IMR-90 (cell line): Measurements from ENCODE around the gene MYOM1. TPM values are rescaled to one million over a fixed set of nuclear protein-coding genes. Genes with fewer than 3 reads are reported as not detected.

ENCODE experiments used
- BHLHE40 ChIP-seq: fragments of 150-350 bp; IDR thresholded peaks from 2 replicates; pipeline ENCODE4 v1.6.1; 2016; ENCODE audit warnings: mild to moderate bottlenecking, low read depth, low read length
- NFE2L2 ChIP-seq: fragments of 150-350 bp; IDR thresholded peaks from 2 replicates; pipeline ENCODE4 v1.6.1; 2016; ENCODE audit warnings: low read depth, mild to moderate bottlenecking, low read length
- POLR2A ChIP-seq: IDR thresholded peaks from 2 replicates; pipeline ENCODE4 v1.6.1; 2012; ENCODE audit warnings: mild to moderate bottlenecking, low read depth, low read length
- polyA plus RNA-seq, 3 experiments: library from polyadenylated mRNA; depleted of rRNA; stranded (reverse); fragments of >200 nt; gene quantifications; 2 replicates each; pipeline ENCODE4 v1.2.3, GENCODE V29; 2012; ENCODE audit warnings: low replicate concordance in 1 of 3
- total RNA-seq: library from RNA; depleted of rRNA; stranded (reverse); fragments of >200 nt; gene quantifications from 2 replicates; pipeline ENCODE4 v1.2.3, GENCODE V29; 2012
- TF ChIP-seq, protein P1 (sequence below): fragments of 150-350 bp; IDR thresholded peaks from 2 replicates; pipeline ENCODE4 v1.6.1; 2017; ENCODE audit warnings: mild to moderate bottlenecking, antibody characterized with exemption, low read length, low read depth

The MYOM1 gene
- total and polyA plus RNA-seq, 2 of the 4 experiments (the other 2 are of a cell fraction), result under 0.01 to 0.10 TPM

DNA sequence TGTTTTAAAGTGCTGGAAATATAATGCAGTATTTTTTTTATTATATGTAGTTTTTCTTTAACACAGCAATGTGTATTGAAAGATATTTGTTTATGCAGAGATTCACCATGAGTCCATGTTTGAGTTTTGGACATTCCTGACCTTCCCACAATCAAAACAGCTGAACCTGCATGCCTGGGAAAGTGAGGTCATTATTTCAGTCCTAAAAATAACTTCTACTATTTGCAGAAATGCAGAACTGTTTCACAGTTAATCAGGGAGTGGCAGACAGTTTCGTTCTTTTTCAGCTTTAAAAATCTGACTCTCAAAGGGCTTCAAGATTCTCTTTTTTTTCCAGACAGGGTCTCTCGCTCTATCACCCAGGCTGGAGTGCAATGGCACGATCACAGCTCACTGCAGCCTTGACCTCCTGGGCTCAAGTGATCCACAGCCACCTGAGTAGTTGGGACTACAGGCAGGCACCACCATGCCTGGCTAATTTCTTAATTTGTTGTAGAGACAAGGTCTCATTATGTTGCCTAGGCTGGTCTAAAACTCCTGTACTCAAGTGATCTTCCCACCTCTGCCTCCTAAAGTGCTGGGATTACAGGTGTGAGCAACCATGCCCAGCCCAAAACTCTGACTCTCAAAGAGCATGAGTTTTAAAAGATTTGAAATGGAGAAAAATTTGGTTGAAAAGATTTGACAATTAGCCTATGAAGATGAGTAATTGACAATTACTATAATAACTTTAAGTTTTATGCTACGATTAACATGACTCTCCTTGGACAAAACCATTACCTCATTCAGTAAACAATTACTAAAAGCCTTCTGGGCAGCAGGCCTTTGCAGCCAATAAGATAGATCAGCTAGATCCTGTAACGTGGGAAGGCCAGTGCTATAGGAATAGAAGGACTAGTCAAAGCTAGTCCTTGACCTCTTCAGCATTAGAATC is 37.2 kb upstream of the MYOM1 start (continued):
- TF ChIP-seq, protein P1, sequence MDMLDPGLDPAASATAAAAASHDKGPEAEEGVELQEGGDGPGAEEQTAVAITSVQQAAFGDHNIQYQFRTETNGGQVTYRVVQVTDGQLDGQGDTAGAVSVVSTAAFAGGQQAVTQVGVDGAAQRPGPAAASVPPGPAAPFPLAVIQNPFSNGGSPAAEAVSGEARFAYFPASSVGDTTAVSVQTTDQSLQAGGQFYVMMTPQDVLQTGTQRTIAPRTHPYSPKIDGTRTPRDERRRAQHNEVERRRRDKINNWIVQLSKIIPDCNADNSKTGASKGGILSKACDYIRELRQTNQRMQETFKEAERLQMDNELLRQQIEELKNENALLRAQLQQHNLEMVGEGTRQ, result no peak
- TF ChIP-seq NFE2L2 (no peak), BHLHE40 (0 out of 2 replicates have a peak, but pooled peaks have one; percentile 3), POLR2A (no peak)
